ENCODE data around the gene EHD3. TPM values are rescaled to one million over a fixed set of nuclear protein-coding genes. Genes with fewer than 3 reads are reported as not detected.

Gene EHD3
- total RNA-seq, 1 experiment from 2014 or later = 1.9 TPM

DNA sequence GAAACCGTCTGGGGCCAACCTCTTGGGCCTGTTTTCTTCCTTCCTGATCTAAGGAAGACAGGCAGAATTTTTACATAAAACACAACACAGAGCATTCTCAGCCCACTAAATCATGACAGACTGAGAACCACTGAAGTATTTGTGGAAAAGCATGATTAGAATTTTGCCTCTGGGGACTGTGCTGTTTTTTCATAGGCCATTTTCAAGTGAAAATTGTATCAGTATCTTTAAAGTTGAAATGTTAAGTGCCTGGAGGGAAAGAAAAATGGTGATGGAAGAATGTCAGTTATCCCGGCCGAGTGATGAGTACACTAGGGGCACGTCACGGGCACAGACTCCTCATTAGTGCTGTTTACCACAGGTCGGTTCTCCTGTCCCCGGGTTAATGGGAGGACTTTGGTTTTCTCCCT is 36.9 kb downstream of the EHD3 start:
- Histone ChIP-seq H3K27ac (no peak overlapping the region), H4K20me1 (ENCODE audit: insufficient read depth) (no peaks in the 10 kb centered on the region), H3K4me1 (replicated peaks; ENCODE audit: insufficient read depth) (no peaks in the 10 kb centered on the region), H3K9me3 (ENCODE audit: insufficient read depth, low read depth) (no peaks in the 10 kb centered on the region), H3K4me3 (no peak overlapping the region), H3K27me3 (ENCODE audit: insufficient read depth, low read depth) (no peaks in the 10 kb centered on the region), H3F3A (ENCODE audit: insufficient read depth, low read depth) (no peaks in the 10 kb centered on the region), H3K79me2 (ENCODE audit: low read depth) (no peaks in the 10 kb centered on the region), H3K36me3 (ENCODE audit: low read depth) (no peaks in the 10 kb centered on the region), H2AFZ (no peak overlapping the region), H3K4me2 (no peak overlapping the region), H3K9me2 (ENCODE audit: insufficient read depth) (no peaks in the 10 kb centered on the region)
- CTCF ChIA-PET = no interaction called here
- BruUV-seq (replicated peaks) = no TSS peak
- POLR2A ChIA-PET (ENCODE audit: unreplicated experiment) = no interaction called here
- TF ChIP-seq EZH2 (IDR thresholded peaks at IDR 0.05; ENCODE audit: low read depth) = no peak
- no peak for TF ChIP-seq CTCF (conservative IDR thresholded peaks at IDR 0.05)
- intact Hi-C loops (cut with micrococcal nuclease; ENCODE audit: unreplicated experiment) = no loop called here
- DNase-seq = no peak

GRCh38 chr2:31271851-31272267 is 37.9 kb downstream of the EHD3 start:
- Histone ChIP-seq H3K36me3 (ENCODE audit: low read depth) (no peaks in the 10 kb centered on the region), H3K4me3 (no peak overlapping the region), H3K27me3 (ENCODE audit: insufficient read depth, low read depth) (no peaks in the 10 kb centered on the region), H4K20me1 (ENCODE audit: insufficient read depth) (no peaks in the 10 kb centered on the region), H3K9me2 (ENCODE audit: insufficient read depth) (no peaks in the 10 kb centered on the region), H3K27ac (no peak overlapping the region), H3K4me2 (no peak overlapping the region), H2AFZ (no peak overlapping the region), H3K79me2 (ENCODE audit: low read depth) (no peaks in the 10 kb centered on the region), H3K9me3 (ENCODE audit: insufficient read depth, low read depth) (no peaks in the 10 kb centered on the region), H3F3A (ENCODE audit: insufficient read depth, low read depth) (no peaks in the 10 kb centered on the region), H3K4me1 (replicated peaks; ENCODE audit: insufficient read depth) (no peaks in the 10 kb centered on the region)
- intact Hi-C loops (cut with micrococcal nuclease; ENCODE audit: unreplicated experiment) = no loop called here
- POLR2A ChIA-PET (ENCODE audit: unreplicated experiment) = interaction anchor here (0.6 kb wide), 1 partner anchor 9 kb away, joined by 3 read pairs; no protein-coding TSS in a partner anchor
- DNase-seq = no peak
- TF ChIP-seq CTCF (conservative IDR thresholded peaks at IDR 0.05) (no peak), EZH2 (IDR thresholded peaks at IDR 0.05; ENCODE audit: low read depth) (no peak)
- BruUV-seq (replicated peaks) = no TSS peak
- CTCF ChIA-PET = no interaction called here

DNA sequence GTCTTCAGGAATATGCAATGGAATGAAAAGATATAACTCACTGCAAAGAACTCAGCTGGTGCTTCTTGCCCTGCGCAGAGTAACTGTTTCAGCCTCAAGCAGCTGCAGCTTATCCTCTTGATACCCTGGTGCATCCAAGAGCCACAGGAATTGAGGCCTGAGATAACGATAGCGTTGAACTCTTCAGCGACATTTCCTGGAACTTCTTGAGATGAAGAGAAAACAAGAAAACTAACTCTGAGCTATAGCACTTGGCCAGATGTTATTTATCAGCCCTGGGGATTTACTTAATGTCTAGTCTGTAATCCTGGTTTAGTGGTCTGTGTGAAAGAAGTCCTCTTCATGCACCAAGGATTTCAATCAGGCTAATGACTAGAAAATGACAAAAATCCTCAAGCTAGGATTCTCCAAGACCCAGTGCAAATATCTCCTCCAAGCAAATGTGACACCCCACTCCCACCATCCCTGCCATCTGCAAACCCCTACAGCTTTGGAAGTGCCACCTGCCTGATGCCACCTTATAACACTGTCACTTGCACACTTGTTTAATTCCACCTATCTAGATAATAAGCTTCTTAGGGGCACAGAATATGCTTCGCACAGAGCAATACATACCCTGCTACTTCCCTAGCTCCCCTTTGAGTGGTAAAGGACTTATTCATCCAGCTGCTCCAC is 40.6 kb downstream of the EHD3 start:
- DNase-seq = no peak
- H3K79me2 ChIP-seq (ENCODE audit: low read depth) = no peaks in the 10 kb centered on the region
- H3K4me3 ChIP-seq = no peak overlapping the region
- H3K27ac ChIP-seq = no peak overlapping the region
- POLR2A ChIA-PET (ENCODE audit: unreplicated experiment) = no interaction called here
- intact Hi-C loops (cut with micrococcal nuclease; ENCODE audit: unreplicated experiment) = no loop called here
- H3K36me3 ChIP-seq (ENCODE audit: low read depth) = no peaks in the 10 kb centered on the region
- H3K4me1 ChIP-seq (replicated peaks; ENCODE audit: insufficient read depth) = no peaks in the 10 kb centered on the region
- no peak overlapping the region for H3K4me2 ChIP-seq
- H2AFZ ChIP-seq = no peak overlapping the region
- no peak for TF ChIP-seq EZH2 (IDR thresholded peaks at IDR 0.05; ENCODE audit: low read depth)
- TF ChIP-seq CTCF (conservative IDR thresholded peaks at IDR 0.05) = no peak
- no peaks in the 10 kb centered on the region for H3K9me3 ChIP-seq (ENCODE audit: insufficient read depth, low read depth)
- H3K27me3 ChIP-seq (ENCODE audit: insufficient read depth, low read depth) = no peaks in the 10 kb centered on the region
- no peaks in the 10 kb centered on the region for H3K9me2 ChIP-seq (ENCODE audit: insufficient read depth)
- no peaks in the 10 kb centered on the region for H4K20me1 ChIP-seq (ENCODE audit: insufficient read depth)
- BruUV-seq (replicated peaks) = no TSS peak
- CTCF ChIA-PET = no interaction called here
- H3F3A ChIP-seq (ENCODE audit: insufficient read depth, low read depth) = no peaks in the 10 kb centered on the region
